Stimulated activated CD8-positive, alpha-beta memory T cell treated with anti-CD3 and anti-CD28 coated beads, Interleukin-15, amount 100 ng/mL, for 4 hours (primary cell): ENCODE data around the gene CTNNA1.

Source experiments
- DNase-seq, 2 donors: peaks; one replicate each; pipeline ENCODE4 v3.0.0-alpha.2; 2020; ENCODE audit warnings: low read depth in 2 of 2

The CTNNA1 gene

GRCh38 chr5:138930371-138931097 is 177.3 kb downstream of the CTNNA1 start:
- DNase-seq, result no peak

- no peak for DNase-seq
Observed at GRCh38 chr5:138932171-138932810, 179.1 kb downstream of the CTNNA1 start.

- no peak for DNase-seq
Observed at GRCh38 chr5:138933522-138934290, 180.5 kb downstream of the CTNNA1 start.

- no peak for DNase-seq
Observed at GRCh38 chr5:138934971-138935370, 181.7 kb downstream of the CTNNA1 start.

GRCh38 chr5:138935466-138935865 is 182.2 kb downstream of the CTNNA1 start:
- DNase-seq, result no peak

GRCh38 chr5:138936225-138936967 is 183.2 kb downstream of the CTNNA1 start:
- no peak for DNase-seq

GRCh38 chr5:138936968-138937345 is 183.7 kb downstream of the CTNNA1 start:
- DNase-seq, result no peak

GRCh38 chr5:138937392-138938387 is 184.5 kb downstream of the CTNNA1 start:
- no peak for DNase-seq

DNA sequence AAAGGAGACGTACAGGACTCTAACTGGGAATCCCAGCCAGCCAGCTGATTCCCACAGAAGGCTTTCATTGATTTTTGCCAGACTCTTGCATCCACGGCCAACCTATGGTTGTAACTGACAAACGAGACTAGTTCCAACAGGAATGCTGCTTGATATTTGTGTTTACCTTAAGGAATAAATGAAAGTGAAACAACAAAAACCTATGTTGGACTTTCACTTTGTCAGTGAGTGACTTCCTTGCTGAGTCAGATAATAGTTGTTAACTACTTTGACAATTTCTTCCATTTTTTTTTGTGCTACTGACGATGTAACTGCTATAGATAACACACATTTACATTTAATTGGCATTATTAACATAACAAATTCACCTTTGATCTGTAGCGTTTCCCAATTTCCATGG is 185.3 kb downstream of the CTNNA1 start:
- DNase-seq, result no peak

DNA sequence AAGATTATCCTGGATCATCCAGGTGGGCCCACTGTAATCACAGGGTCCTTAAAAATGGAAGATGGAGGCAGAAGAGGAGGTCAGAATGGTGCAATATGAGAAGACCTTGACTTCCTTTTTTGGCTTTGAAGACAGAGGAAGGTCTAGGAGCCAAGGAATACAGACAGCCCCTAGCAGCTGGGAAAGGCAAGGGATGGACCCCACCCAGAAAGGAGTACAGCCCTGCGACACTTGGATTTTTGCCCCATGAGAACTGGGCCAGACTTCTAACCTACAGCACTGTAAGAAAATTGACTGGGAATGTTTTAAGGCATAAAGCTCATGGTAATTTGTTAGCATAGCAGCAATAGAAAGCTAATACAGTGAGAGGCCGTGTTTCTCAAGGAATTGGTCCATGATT is 188.8 kb downstream of the CTNNA1 start:
- DNase-seq, result no peak

DNA sequence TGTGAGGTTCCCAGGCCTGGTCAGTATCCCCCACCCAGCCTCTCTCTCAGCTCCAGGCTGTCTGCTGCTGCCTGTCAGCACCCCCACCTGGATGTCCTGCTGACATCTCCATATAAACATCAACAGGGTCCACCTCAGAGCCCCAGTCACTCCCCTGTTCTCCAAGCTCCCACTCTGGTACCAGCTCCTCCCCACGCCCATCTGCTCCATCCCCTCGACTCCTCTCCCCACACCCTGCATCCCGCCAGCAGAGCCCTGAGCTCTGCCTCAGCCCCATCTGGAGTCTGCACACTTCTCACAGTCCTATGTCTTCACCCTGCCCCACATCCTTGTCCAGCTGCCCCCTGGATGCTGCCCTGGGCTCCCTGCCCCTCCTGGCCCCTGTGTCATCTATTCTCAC is 189.6 kb downstream of the CTNNA1 start:
- DNase-seq, result no peak

DNA sequence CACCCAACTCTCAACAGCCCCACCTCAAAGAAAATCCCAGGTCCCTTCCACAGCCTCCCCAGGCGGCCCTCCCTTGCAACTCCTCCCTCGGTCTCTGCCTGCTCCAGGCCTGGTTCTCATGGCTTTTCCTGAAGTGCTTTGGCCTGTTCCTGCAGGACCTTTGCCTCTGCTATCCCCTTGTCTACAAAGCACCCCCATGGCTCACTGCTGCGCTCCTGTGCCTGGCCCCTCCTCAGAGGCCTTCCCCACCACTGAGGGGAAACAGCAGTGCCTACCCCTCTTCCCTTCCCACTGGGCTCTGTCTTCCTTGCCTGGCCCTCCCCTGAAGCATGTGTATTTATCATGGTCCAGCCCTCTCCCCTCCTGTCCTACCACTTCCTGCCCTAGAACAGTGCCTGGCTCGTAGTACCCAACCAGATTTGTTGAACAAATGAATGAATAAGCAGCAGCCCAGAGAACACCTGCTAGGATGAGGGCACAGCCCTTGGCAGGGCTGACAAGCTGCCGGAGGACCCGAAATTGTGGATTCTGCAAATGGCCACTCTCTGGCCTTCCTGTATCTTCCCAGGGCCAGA is 190.5 kb downstream of the CTNNA1 start:
- DNase-seq, result no peak

DNA sequence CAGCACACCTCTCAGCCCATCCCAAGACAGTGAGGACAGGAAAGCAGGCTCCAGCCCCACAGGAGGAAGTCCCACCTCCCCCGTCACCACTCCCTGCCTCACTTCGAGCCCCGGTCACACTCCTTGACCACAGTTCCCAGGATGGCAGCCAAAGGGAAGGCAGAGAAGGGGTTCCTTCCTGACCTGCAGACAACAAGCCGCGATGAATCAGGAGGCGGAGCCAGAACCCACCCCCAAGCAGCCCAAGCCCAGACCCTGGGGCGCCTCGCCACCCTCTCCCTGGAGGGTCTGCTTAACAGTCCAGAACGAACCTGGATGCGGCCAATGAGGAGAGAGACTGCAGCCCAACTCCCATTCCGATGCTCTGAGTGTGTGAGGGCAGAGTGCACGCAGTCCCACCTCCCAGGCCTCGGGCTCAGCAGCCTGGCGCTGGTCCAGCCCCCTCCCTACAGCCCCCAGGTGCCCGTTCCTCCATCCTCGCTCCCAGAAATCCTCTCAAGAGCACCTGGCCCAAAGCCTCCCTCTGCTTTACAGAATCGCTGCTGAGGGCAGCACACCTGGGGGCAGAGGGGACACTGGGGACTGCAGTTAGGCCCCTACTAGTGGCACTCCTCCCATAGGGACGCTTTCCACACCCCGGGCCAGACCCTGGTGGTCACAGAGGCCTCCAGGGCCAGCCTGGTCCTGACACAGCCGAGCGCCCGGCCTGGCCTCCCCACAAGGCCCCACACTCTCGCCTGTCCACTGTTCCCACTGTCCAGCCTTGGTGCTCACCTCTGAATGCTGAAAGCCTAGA is 191.5 kb downstream of the CTNNA1 start:
- no peak for DNase-seq

- no peak for DNase-seq
Observed at GRCh38 chr5:138945421-138946240, 192.4 kb downstream of the CTNNA1 start.

GRCh38 chr5:138946241-138946623 is 193.0 kb downstream of the CTNNA1 start:
- no peak for DNase-seq

- no peak for DNase-seq
Observed at GRCh38 chr5:138946831-138947560, 193.8 kb downstream of the CTNNA1 start.

DNA sequence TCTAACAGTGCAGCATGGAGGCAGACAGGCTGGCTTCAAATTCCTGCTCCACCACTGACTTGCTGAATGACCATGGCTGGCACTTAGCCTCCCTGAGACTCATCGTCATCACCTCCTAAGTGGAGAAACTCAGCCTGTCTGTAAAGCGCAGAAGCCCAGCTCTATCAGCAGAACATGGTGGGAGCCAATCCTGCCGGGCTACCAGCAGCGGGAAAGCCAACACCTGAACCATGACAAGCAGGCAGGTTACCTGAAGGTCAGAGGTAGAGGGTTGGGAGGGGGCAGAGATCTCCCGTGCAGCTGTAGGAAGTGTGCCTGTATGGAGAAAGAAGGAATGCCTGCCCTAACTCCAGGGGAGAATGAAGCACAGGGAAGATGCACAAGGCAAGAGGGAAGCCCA is 194.6 kb downstream of the CTNNA1 start:
- no peak for DNase-seq
